ENCODE measurements around the gene SCNN1B. TPM values are rescaled to one million over a fixed set of nuclear protein-coding genes. Genes with fewer than 3 reads are reported as not detected.
A peak's percentile ranks its signal among the peaks of the same experiment; 100 is the strongest.

Gene SCNN1B
- total RNA-seq, 1 donor from 2014 or later = 0.79 TPM

- TF ChIP-seq CTCF (IDR thresholded peaks at IDR 0.05; ENCODE audit: insufficient read depth, low read length, severe bottlenecking) = no peak
- H3K4me3 ChIP-seq (ENCODE audit: low read depth, low read length) = no peak overlapping the region
- no peaks in the 10 kb centered on the region for H3K36me3 ChIP-seq (ENCODE audit: control insufficient read depth, insufficient read depth, low read length)
- DNase-seq (ENCODE audit: low read depth) (no peak), FAIRE-seq (no peak)
- H3K27me3 ChIP-seq (ENCODE audit: control insufficient read depth, insufficient read depth, low read length) = no peaks in the 10 kb centered on the region
Measured at GRCh38 chr16:23310744-23311143, 8.6 kb downstream of the SCNN1B start.

- peak; percentile 95 for FAIRE-seq
- TF ChIP-seq CTCF (IDR thresholded peaks at IDR 0.05; ENCODE audit: insufficient read depth, low read length, severe bottlenecking) = no peak
Measured at GRCh38 chr16:23316232-23316631, 14.1 kb downstream of the SCNN1B start.

GRCh38 chr16:23316634-23317265 is 14.6 kb downstream of the SCNN1B start:
- no peak for DNase-seq (ENCODE audit: low read depth)
- FAIRE-seq = peak; percentile 96
- no peak for TF ChIP-seq CTCF (IDR thresholded peaks at IDR 0.05; ENCODE audit: insufficient read depth, low read length, severe bottlenecking)
- Histone ChIP-seq H3K36me3 (ENCODE audit: control insufficient read depth, insufficient read depth, low read length) (no peaks in the 10 kb centered on the region), H3K27me3 (ENCODE audit: control insufficient read depth, insufficient read depth, low read length) (no peaks in the 10 kb centered on the region), H3K4me3 (ENCODE audit: low read depth, low read length) (no peak overlapping the region)

More at GRCh38 chr16:23316232-23316631, 14.1 kb downstream of the SCNN1B start:
- H3K4me3 ChIP-seq (ENCODE audit: low read depth, low read length) = no peak overlapping the region
- no peak for DNase-seq (ENCODE audit: low read depth)
- H3K36me3 ChIP-seq (ENCODE audit: control insufficient read depth, insufficient read depth, low read length) = no peaks in the 10 kb centered on the region
- H3K27me3 ChIP-seq (ENCODE audit: control insufficient read depth, insufficient read depth, low read length) = no peaks in the 10 kb centered on the region

GRCh38 chr16:23317266-23317661 is 15.2 kb downstream of the SCNN1B start:
- FAIRE-seq (peak; percentile 18), DNase-seq (ENCODE audit: low read depth) (peak; percentile 27)
- Histone ChIP-seq H3K27me3 (ENCODE audit: control insufficient read depth, insufficient read depth, low read length) (no peaks in the 10 kb centered on the region), H3K4me3 (ENCODE audit: low read depth, low read length) (no peak overlapping the region), H3K36me3 (ENCODE audit: control insufficient read depth, insufficient read depth, low read length) (no peaks in the 10 kb centered on the region)
- TF ChIP-seq CTCF (IDR thresholded peaks at IDR 0.05; ENCODE audit: insufficient read depth, low read length, severe bottlenecking) = no peak

GRCh38 chr16:23317751-23318150 is 15.6 kb downstream of the SCNN1B start:
- TF ChIP-seq CTCF (IDR thresholded peaks at IDR 0.05; ENCODE audit: insufficient read depth, low read length, severe bottlenecking) = no peak
- no peak for DNase-seq (ENCODE audit: low read depth)
- H3K27me3 ChIP-seq (ENCODE audit: control insufficient read depth, insufficient read depth, low read length) = no peaks in the 10 kb centered on the region
- no peaks in the 10 kb centered on the region for H3K36me3 ChIP-seq (ENCODE audit: control insufficient read depth, insufficient read depth, low read length)
- H3K4me3 ChIP-seq (ENCODE audit: low read depth, low read length) = no peak overlapping the region
- peak; percentile 72 for FAIRE-seq

- H3K36me3 ChIP-seq (ENCODE audit: control insufficient read depth, insufficient read depth, low read length) = no peaks in the 10 kb centered on the region
- DNase-seq (ENCODE audit: low read depth) = peak; percentile 60
- no peaks in the 10 kb centered on the region for H3K27me3 ChIP-seq (ENCODE audit: control insufficient read depth, insufficient read depth, low read length)
- no peak for TF ChIP-seq CTCF (IDR thresholded peaks at IDR 0.05; ENCODE audit: insufficient read depth, low read length, severe bottlenecking)
- no peak for FAIRE-seq
- no peak overlapping the region for H3K4me3 ChIP-seq (ENCODE audit: low read depth, low read length)
Measured at GRCh38 chr16:23318639-23319038, 16.5 kb downstream of the SCNN1B start.

Data from bronchial epithelial cell (primary cell).